GM21447 (cell line): ENCODE data around the gene AP5Z1.
"Not testable (repeated sequence)": the region's sequence is repeated elsewhere in the genome, so short reads cannot be mapped to it uniquely, and the experiment has no call there.

Source experiments
- ATAC-seq: cut with Tn5 transposase; IDR thresholded peaks from one replicate; pipeline ENCODE4 v1.9.1; 2021; ENCODE audit not compliant: unreplicated experiment

AP5Z1 gene

DNA sequence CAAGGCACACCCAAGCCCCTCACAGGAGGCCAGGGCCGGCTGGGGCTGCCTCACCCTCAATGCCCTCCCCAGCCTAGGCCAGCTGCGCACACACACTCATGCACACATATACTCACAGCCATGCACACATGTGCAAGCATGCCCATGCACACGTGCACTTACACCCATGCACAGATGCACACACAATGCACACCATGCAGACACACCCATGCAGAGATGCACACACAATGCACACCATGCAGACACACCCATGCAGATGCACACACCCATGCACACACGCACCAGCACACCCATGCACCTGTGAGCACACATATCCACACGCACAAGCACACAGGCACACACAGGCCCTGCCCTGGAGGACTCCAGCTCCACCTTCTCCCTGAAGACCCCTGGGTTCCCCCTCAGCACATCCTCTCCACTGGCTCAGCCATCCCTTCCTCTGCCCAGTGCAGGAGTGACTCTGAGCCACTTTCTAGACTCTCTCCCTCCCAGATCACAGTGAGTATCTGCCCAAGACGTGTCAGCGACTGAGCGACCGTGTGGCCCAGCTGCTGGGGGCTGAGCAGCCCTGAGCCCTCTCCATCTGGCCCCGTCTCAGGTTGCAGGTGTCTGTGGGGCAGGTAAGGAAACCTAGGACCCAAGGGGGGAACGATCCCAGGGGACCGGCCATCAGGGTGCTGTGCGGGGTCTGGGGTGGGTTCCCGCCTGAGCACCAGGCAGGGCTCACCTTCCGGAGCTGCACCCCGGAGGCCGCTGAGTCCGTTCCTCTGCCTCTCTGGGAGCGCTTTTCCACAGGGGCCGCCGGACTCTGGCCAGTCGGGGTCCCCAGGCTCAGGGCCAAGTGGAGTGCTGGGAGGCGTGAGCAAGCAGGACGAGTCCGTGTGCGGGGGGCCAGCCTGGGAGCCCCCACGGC, 25.8 kb downstream of the AP5Z1 start:
- ATAC-seq = no peak

DNA sequence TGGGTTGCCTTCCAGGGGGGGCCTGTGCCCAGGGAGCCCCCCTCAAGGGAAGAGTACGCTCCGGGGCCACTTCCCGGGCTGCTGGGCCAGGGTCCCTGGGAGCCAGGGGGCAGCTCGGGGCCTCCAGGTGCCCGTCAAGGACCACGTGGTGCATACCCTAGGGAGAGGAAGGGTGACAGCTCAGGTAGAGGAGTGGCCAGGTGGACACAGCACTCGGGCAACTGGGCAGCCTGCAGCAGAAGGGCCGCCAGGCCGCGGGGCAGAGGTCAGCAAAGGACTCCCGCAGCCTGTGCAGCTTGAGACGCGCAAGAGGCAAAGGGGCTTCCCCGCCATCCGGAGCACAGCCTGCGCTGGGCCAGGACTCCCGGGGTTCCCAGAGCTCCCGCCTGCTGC, 26.4 kb downstream of the AP5Z1 start:
- ATAC-seq = no peak

DNA sequence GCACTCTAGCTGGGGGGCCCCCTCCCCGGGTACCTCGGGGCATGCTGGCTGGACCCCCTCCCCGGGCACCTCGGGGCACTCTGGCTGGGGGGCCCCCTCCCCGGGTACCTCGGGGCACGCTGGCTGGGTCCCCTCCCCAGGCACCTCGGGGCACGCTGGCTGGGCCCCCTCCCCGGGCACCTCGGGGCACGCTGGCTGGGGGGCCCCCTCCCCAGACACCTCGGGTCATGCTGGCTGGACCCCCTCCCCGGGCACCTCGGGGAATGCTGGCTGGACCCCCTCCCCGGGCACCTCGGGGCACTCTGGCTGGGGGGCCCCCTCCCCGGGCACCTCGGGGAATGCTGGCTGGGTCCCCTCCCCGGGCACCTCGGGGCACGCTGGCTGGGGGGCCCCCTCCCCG, 27.2 kb downstream of the AP5Z1 start:
- not testable (repeated sequence) for ATAC-seq

DNA sequence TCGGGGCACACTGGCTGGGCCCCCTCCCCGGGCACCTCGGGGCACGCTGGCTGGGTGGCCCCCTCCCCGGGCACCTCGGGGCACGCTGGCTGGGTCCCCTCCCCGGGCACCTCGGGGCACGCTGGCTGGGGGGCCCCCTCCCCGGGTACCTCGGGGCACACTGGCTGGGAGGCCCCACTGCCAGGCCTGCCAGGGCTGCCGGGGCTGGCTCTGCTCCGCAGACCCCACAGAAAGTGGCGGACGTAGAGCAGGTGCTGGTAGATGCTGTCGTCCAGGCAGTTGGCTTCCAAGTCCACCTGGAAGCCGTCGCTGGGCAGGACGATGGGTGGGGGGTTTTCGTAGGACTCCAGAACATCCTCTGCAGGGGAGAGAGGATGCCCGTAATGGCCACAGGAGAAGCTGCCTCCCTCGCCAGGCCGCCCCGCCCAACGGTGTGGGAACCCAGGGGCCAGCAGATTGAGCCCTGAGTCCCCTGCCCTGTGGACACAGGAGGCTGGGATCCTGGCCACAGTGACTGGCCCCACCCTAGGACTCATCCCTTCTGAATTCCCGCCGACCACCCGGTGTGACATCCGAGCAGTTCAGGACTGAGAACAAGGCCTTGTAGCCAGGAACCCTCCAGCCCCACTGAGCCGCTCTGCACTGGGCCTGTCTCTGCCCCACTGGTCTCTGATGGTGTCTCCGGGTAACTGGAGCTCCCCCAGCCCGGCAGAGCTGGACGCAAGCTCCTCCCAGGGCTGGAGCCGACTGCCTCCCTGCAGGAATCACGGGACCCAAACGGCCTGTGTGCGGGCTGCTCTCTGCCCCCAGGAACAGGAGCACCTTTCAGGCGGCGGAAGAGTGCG, 28.2 kb downstream of the AP5Z1 start:
- ATAC-seq = no peak

DNA sequence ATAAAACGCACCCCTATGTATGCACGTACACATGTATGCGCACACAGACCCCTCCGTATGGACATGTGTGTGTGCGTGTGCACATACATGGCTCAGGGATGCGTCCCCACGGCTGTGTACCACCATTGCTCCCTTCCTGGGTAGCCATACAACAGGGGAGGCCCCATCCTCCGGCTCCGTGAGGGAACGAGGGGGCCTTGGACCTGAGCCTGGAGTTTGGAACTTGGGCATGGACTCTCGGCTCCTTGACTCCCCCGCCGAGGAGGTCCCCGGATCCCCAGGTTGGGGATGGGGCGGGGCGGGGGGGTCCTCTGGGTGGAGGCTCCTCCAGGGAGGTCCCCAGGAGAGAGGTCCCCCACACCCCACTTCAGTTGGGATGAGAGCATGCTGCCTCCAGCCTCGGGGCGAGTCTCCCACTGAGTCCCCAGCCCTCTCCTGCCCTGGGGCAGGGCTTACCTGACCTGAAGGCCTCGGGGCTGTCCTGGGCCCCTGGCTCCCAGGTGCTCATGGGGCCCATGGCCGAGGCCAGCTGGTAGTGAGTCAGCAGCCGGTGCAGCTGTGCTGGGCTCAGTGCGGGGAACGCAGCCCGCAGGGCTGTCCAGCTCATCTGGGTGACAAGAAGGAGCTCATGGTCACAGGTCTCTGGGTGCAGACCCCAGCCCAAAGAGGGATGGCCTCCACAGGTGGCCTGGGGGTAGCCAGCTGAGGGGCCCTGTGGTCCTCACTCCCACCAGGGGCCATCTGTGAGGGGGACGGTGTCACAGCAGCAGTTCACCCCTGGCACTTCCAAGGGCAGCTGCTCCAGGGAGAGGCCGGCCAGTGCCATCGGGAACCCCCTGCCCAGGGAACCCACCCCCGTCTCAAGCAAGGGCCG, 29.9 kb downstream of the AP5Z1 start:
- no peak for ATAC-seq

DNA sequence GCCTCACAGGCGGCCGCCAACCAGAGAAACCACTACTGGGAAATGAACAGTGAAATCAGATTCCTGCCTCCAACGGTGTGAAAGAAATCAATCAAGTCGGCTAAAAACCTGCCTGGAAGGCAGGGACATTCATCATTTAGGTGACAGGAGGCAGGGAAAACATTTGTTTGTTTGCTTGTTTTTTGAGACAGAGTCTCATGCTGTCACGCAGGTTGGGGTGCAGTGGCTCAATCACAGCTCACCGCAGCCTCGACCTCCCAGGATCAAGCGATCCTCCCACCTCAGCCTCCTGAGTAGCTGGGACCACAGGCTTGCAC, 30.5 kb downstream of the AP5Z1 start:
- ATAC-seq = no peak

DNA sequence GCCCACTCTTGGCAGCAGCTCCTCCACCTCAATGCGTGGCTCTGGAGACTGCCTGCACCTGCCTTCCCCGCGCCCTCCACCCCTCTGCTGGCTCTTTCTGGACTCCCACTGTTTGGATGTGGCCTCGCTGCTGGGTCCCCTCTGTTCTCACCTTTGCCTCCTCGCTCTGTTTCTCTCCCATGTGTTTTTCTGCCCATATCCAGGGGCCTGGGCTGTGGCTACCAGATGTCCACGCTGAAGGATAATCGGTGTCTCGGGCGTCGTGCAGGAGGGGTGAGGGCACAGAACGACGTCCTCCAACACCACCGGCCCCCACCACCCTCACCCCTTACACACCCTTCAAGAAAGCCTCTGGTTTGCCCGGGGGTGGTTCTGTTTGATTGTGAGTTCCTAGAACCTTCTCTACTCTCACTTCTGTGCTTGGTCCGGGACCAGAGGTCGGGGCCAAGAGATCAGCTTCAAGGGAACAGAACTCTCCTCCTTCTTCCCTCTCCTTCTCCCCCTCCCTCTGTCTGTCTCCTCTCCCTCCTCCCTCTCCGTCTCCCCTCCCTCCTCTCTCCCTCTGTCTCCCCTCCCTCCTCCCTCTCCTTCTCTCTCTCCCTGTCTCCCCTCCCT, 31.7 kb downstream of the AP5Z1 start:
- ATAC-seq = no peak

DNA sequence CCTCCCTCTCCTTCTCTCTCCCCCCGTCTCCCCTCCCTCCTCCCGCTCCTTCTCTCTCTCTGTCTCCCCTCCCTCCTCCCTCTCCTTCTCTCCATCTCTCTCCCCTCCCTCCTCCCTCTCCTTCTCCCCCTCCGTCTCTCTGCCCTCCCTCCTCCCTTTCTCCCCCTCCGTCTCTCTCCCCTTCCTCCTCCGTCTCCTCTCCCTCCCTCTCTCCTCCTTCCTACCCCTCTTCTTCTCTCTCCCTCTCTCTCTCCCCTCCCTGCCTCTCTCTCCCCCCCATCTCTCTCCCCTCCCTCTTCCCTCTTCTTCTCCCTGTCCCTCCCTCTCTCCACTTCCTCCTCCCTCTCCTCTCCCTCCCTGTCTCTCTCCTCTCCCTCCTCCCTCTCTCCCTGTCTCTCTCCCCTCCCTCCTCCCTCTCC, 32.2 kb downstream of the AP5Z1 start:
- no peak for ATAC-seq

DNA sequence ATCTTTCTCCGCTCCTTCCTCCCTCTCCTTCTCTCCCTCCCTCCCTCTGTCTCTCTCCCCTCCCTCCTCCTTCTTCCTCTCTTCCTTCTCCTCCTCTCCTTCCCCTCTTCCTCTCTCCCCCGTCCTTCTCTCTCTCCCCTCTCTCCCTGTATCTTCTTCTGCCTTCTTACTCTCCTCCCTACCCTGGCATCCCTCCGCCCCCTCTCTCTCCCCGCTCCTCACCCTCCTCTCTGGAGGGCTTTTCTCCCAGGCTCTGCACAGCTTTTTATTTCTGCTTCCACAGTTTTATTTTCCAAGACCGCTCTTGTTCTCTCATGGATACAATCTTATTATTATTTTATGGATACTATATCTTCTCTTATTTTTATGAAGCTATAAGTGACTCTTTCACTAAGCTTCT, 32.6 kb downstream of the AP5Z1 start:
- ATAC-seq = no peak

DNA sequence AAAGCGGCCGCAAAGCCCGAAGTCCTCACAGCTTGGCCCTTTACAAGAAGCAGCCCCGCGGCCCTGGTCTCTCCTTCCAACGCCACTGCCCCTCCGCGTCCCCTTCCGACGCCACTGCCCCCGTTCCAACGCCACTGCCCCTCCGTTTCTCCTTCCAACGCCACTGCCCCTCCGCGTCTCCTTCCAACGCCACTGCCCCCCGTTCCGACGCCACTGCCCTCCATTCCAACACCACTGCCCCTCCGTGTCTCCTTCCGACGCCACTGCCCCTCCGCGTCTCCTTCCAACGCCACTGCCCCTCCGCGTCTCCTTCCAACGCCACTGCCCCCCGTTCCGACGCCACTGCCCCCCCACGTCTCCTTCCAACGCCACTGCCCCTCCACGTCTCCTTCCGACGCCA, 33.1 kb downstream of the AP5Z1 start:
- no peak for ATAC-seq

DNA sequence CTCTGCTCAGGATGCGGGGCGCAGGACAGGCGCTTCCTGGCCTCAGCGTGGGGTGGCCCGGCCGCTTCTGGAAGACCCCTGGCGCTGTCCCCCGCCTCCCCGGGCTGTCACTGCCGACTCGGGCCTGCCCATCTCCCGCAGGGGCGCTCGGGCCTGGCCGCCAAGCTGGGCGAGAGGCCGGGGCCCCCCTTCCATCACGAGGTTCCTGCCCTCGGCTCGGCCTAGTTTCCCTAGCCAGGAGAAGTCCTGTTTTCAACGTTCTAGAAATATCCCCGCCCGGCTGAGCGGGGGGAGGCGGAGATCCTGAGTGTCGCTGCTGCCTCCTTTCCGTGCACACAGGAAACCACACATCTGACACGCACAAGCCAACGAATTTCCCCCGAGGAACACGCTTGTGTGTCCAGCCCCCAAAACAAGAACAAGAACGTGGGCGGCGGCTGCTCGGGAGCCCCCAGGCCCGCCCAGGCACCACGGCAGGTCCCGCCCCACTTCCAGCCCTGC, 33.7 kb downstream of the AP5Z1 start:
- no peak for ATAC-seq

DNA sequence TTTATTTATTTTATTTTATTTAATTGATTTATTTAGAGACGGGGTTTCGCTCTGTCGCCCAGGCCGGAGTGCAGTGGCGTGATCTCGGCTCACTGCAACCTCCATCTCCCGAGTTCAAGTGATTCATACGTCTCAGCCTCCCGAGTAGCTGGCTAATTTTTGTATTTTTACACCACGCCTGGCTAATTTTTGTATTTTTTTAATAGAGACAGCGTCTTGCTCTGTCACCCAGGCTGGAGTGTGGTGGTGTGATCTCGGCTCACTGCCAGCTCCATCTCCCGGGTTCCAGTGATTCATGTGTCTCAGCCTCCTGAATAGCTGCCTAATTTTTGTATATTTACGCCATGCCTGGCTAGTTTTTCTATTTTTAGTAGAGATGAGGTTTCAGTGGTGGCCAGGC, 34.2 kb downstream of the AP5Z1 start:
- ATAC-seq = no peak

DNA sequence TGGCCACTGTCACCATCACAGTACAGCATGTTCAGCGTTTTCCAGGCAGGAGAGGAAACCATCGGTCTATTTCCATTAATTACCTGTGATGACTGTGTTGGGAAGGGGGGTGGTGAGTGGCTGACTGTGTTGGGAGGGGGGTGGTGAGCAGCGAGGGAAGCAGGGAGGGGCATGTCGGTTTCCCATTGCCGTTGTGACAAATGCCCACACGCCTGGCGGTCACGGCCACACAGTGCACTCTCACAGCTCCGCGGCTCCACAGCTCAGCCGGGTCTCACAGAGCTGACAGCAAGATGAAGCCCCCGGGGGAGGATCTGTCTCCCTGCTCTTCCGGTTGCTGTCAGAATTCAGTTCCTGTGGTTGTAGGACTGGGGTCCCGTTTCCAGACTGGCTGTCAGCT, 39.0 kb downstream of the AP5Z1 start:
- no peak for ATAC-seq

DNA sequence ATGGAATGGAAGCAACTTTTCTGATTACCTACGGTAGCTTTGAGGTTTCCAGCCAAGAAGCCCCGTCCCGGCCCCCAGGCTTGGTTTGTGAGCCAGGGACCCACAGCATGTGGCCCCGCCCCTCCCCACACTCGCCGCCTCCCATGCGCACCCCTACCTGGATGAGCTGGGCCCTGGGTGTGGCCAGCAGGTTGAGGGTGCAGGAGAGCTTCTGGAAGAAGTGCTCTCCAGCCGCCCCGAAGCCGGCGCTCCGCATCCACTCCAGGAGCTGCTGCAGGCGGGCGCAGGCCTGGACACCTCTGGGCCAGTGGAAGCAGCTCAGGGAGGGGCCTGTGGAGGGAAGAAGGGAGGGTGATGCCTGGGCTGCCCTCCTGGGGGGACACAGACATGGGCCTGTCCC, 39.7 kb downstream of the AP5Z1 start:
- no peak for ATAC-seq

DNA sequence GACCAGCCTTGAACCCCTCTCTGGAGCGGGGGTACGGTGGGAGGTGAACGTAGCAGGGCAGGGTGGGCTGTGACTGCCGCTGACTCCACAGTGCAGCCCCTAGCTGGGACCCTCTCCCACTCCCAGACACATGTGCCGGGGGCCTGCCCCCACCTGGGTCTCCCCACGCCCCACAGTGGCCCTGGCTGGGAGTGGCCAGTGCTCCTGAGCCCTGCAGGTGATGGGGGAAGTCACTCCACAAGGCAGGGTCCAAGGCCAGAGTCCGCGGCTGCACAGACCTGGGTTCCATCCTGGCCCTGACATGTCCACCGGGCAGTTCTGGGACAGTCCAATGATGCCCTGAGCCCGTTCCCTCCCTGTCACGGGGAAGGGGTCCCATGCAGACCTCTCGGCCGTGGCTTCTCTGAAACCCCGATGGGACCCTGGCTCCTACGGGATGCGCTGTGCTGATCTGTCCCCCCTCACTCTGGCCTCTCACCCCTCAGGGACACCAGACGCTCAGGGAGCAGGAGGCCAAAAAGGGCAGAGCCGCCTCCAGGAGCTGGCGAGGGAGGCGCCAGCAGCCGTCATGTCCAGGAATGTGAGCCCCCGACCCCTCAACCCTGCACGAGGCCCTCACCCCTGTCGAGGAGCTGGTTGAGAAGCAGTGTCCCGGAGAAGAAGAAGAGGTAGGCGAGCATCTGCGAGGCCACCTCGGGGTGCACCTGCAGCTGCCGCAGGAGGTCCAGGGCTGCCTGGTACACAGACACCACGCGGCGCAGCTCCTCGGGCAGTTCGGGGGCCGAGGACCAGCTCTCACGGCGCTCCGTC, 40.4 kb downstream of the AP5Z1 start:
- ATAC-seq = no peak

DNA sequence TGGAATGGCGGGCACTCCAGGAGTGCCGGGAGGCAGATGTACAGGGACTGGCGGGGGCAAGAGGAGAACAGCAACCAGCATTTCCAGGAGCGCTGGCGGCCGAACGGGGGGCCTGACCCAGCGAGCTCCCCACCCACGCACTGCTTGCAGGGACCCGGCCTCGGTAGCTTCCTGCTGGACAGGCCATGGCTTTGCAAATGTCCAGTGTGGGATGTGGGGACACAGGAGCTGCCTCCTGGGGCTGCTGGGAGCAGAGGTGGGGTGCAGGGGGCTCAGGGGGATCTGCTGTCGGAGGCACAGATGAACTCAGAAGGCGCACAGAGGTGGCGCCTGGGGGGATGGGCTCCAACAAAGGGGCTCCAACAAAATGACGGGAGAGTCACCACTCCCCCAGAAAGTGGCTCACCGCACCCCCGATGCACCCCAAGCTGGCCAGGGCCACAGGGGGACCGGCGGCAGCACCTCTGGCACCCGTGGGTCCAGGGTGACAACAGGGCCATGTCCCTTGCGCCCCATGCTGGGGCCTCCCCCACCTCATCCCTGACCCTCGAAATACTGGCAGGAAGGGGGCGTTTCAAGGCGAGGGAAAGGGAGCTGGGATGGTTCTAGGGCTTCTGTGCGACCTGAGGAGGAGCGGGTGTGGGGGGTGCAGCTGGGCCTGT, 41.1 kb downstream of the AP5Z1 start:
- no peak for ATAC-seq

DNA sequence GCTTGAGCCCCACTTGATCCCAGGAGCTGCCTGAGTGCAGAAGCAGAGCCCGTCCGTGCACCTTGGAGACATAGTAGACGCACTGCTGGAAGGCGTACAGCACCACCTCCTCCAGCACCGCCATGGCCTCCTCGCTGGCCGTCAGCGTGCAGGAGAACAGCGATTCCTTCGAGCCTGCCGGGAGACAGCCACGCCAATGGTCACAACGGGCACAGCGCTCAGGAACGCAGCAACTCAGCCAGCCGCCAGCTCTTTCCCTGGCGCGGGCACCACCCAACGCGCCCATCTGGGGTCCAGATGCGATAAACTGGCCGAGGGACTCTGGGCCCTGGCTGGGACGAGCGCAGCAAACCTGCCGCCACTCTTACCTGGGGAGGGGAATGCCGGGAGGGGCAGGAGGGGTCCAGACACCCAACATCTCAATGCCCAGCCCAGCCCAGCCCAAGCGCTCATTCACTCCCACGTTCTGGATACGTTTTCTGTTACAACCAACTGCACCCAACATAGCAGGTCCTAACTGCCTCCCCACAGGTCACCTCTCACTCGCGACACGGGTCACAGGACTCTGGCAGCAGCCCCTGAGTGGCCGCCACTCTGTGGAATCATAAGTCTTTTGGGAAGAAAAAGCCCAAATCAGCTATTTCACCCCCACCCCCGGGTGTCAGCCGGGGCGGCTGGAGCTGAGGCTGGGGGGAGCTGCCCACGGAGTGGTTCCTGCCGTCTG, 41.9 kb downstream of the AP5Z1 start:
- no peak for ATAC-seq

DNA sequence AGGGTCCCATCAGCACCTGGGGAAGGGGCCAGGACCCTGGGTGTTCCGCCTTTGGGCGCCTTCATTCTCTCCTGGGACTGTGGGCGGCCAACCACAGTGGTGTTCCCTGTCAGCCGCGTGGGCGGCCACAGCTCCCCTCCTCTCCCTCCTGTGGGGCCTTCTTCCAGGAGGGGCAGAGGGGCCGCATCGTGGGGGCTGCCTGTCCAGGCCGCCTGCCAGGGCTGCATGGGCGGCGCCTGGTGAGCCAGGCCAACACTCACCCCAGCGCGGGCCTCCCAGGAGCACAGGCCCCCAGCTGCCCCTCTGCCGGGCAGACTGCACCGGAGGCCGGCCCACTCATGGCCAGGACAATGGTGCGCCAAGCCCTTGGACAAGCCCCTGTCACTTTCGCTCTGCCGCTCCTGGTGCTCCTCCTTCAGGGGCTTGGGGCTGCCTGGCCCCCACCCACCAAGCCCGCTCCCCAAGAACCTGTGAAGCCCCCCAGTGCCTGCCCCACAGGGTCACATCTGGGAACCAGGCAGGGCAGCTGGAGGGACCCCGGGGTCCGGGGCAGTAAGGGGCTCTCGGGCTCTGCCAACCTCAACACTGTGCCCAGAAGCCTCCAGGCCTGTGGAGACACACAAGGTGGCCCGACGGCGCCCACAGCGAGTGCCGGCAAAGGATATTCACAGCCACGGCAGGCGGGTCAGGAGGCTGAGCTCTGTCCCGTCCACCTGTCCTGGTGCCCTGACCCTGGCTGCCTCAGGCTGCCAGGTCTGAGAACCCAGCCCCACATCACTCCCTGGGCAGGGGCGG, 42.8 kb downstream of the AP5Z1 start:
- no peak for ATAC-seq
